GM23338 (cell line): ENCODE results near the gene F11R.

Experiments used
- CREB1 ChIP-seq: fragments of 250-450 bp; sonication (Bioruptor Pico); IDR thresholded peaks from 2 replicates; pipeline ENCODE4 v1.5.0; 2020; ENCODE audit warnings: low read depth, mild to moderate bottlenecking, moderate library complexity
- EZH2 ChIP-seq: fragments of 200-600 bp; sonication (generic); IDR thresholded peaks from one replicate; pipeline ENCODE4 v1.8.0; 2017; ENCODE audit warnings: antibody characterized with exemption, mild to moderate bottlenecking, low read depth; ENCODE audit not compliant: unreplicated experiment
- EZH2phosphoT487 ChIP-seq: fragments of 200-600 bp; sonication (generic); IDR thresholded peaks from one replicate; pipeline ENCODE4 v1.8.1; 2018; ENCODE audit warnings: antibody characterized with exemption; ENCODE audit not compliant: unreplicated experiment
- JUNB ChIP-seq: IDR thresholded peaks from one replicate; pipeline ENCODE4 v1.6.1; 2016; ENCODE audit warnings: antibody characterized with exemption; ENCODE audit not compliant: unreplicated experiment
- NANOG ChIP-seq: IDR thresholded peaks from 2 replicates; pipeline ENCODE4 v1.6.1; 2016; ENCODE audit warnings: antibody characterized with exemption, borderline replicate concordance
- POLR2AphosphoS5 ChIP-seq: IDR thresholded peaks from 2 replicates; pipeline ENCODE4 v1.6.1; 2016; ENCODE audit warnings: antibody characterized with exemption, low read depth
- ZNF331 ChIP-seq: fragments of 250-450 bp; sonication (Bioruptor Pico); IDR thresholded peaks from 2 replicates; pipeline ENCODE4 v1.5.0; 2020; ENCODE audit warnings: low read depth, mild to moderate bottlenecking, moderate library complexity
- TF ChIP-seq, protein P1 (sequence below), 2 experiments: fragments of 200-600 bp in 1 of 2; sonication (generic) in 1 of 2; conservative IDR thresholded peaks; 2 replicates each; pipeline versions ENCODE4 v1.5.1 to v1.6.1; 2016 to 2017; ENCODE audit warnings: antibody characterized with exemption in 2 of 2, low read depth in 2 of 2, mild to moderate bottlenecking in 2 of 2, moderate library complexity in 1 of 2
- TF ChIP-seq, protein P2 (sequence below): IDR thresholded peaks from one replicate; pipeline ENCODE4 v1.6.1; 2018; ENCODE audit warnings: antibody characterized with exemption; ENCODE audit not compliant: unreplicated experiment

DNA sequence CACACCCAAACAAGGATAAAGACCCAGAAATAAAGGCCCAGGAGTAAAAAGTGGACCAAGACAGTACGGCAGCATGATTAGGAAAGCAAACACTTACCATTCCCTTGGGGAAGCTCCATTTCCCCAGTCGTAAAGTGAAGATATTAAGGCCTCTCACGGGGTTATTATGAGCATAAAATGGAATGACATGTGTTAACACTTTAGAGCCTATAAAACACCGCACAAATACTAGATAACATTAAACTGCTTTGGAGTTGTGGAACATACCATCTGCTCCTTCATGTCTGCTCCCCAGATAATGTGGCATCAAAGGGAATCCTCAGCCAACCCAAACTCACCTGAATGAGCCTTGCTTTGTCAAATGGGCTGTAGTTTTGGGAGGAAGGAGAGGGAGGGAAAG lies 57.4 kb downstream of the F11R start:
- TF ChIP-seq CREB1 (CRISPR knock-in tag), result no peak
- no peak for TF ChIP-seq EZH2
- no peak for TF ChIP-seq EZH2phosphoT487
- TF ChIP-seq, protein P1, sequence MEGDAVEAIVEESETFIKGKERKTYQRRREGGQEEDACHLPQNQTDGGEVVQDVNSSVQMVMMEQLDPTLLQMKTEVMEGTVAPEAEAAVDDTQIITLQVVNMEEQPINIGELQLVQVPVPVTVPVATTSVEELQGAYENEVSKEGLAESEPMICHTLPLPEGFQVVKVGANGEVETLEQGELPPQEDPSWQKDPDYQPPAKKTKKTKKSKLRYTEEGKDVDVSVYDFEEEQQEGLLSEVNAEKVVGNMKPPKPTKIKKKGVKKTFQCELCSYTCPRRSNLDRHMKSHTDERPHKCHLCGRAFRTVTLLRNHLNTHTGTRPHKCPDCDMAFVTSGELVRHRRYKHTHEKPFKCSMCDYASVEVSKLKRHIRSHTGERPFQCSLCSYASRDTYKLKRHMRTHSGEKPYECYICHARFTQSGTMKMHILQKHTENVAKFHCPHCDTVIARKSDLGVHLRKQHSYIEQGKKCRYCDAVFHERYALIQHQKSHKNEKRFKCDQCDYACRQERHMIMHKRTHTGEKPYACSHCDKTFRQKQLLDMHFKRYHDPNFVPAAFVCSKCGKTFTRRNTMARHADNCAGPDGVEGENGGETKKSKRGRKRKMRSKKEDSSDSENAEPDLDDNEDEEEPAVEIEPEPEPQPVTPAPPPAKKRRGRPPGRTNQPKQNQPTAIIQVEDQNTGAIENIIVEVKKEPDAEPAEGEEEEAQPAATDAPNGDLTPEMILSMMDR (conservative IDR thresholded peaks at IDR 0.05; ENCODE audit: low read depth in 2 of 2), result no peak
- TF ChIP-seq, protein P2, sequence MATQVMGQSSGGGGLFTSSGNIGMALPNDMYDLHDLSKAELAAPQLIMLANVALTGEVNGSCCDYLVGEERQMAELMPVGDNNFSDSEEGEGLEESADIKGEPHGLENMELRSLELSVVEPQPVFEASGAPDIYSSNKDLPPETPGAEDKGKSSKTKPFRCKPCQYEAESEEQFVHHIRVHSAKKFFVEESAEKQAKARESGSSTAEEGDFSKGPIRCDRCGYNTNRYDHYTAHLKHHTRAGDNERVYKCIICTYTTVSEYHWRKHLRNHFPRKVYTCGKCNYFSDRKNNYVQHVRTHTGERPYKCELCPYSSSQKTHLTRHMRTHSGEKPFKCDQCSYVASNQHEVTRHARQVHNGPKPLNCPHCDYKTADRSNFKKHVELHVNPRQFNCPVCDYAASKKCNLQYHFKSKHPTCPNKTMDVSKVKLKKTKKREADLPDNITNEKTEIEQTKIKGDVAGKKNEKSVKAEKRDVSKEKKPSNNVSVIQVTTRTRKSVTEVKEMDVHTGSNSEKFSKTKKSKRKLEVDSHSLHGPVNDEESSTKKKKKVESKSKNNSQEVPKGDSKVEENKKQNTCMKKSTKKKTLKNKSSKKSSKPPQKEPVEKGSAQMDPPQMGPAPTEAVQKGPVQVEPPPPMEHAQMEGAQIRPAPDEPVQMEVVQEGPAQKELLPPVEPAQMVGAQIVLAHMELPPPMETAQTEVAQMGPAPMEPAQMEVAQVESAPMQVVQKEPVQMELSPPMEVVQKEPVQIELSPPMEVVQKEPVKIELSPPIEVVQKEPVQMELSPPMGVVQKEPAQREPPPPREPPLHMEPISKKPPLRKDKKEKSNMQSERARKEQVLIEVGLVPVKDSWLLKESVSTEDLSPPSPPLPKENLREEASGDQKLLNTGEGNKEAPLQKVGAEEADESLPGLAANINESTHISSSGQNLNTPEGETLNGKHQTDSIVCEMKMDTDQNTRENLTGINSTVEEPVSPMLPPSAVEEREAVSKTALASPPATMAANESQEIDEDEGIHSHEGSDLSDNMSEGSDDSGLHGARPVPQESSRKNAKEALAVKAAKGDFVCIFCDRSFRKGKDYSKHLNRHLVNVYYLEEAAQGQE, result no peak
- TF ChIP-seq ZNF331 (CRISPR knock-in tag), result no peak
- TF ChIP-seq POLR2AphosphoS5, result no peak
- no peak for TF ChIP-seq JUNB
- TF ChIP-seq NANOG, result no peak
